OCI-LY7 (cell line): ENCODE results near the gene DLGAP1.

Source experiments
- CTCF ChIP-seq: fragments of 200-600 bp; sonication (generic); conservative IDR thresholded peaks from 2 replicates; pipeline ENCODE4 v1.5.1; 2014; ENCODE audit warnings: mild to moderate bottlenecking, antibody characterized with exemption, low read length, moderate library complexity, mixed read lengths
- EZH2phosphoT487 ChIP-seq: fragments of 200-600 bp; sonication (generic); IDR thresholded peaks from 2 replicates; pipeline ENCODE4 v1.6.1; 2018; ENCODE audit warnings: low read depth, borderline replicate concordance, mild to moderate bottlenecking, mixed run types, antibody characterized with exemption, low read length, moderate library complexity, mixed read lengths

GRCh38 chr18:3566851-3567250 is 888.3 kb downstream of the DLGAP1 start:
- TF ChIP-seq CTCF, result no peak
- no peak for TF ChIP-seq EZH2phosphoT487
